H9 (cell line): ENCODE results near the gene ABLIM3. TPM values are rescaled to one million over a fixed set of nuclear protein-coding genes. Genes with fewer than 3 reads are reported as not detected.

Experiments
- DNase-seq: peaks from one replicate; pipeline ENCODE4 v3.0.0-alpha.2; 2017
- H2AFZ ChIP-seq: one replicate; pipeline ENCODE4 v1.6.1; 2013; ENCODE audit warnings: mild to moderate bottlenecking, low read length, control low read depth, moderate library complexity
- H2AK5ac ChIP-seq: 2 replicates; pipeline ENCODE4 v1.6.1; 2013; ENCODE audit warnings: low read length, control low read depth, mixed read lengths; ENCODE audit not compliant: insufficient read length
- H2BK120ac ChIP-seq: one replicate; pipeline ENCODE4 v1.6.1; 2013; ENCODE audit warnings: low read depth, mild to moderate bottlenecking, low read length, control low read depth, inconsistent platforms; ENCODE audit not compliant: poor library complexity, severe bottlenecking
- H2BK12ac ChIP-seq: 2 replicates; pipeline ENCODE4 v1.6.1; 2013; ENCODE audit warnings: low read length, control low read depth, mixed read lengths, low read depth; ENCODE audit not compliant: insufficient read length
- H2BK15ac ChIP-seq: 2 replicates; pipeline ENCODE4 v1.6.1; 2013; ENCODE audit warnings: low read depth, low read length, control low read depth
- H2BK20ac ChIP-seq: one replicate; pipeline ENCODE4 v1.6.1; 2013; ENCODE audit warnings: low read depth, mild to moderate bottlenecking, low read length, control low read depth, inconsistent platforms; ENCODE audit not compliant: poor library complexity, severe bottlenecking
- H2BK5ac ChIP-seq: 2 replicates; pipeline ENCODE4 v1.6.1; 2013; ENCODE audit warnings: low read length, control low read depth, mixed read lengths; ENCODE audit not compliant: insufficient read length
- H3K14ac ChIP-seq: 2 replicates; pipeline ENCODE4 v1.6.1; 2013; ENCODE audit warnings: low read length, control low read depth; ENCODE audit not compliant: insufficient read depth
- H3K18ac ChIP-seq: 2 replicates; pipeline ENCODE4 v1.6.1; 2013; ENCODE audit warnings: low read depth, mild to moderate bottlenecking, mixed read lengths, low read length, control low read depth; ENCODE audit not compliant: insufficient read length
- H3K23ac ChIP-seq: 2 replicates; pipeline ENCODE4 v1.6.1; 2013; ENCODE audit warnings: low read length, control low read depth, mixed read lengths, low read depth; ENCODE audit not compliant: insufficient read length
- H3K23me2 ChIP-seq: 2 replicates; pipeline ENCODE4 v1.6.1; 2013; ENCODE audit warnings: low read depth, mild to moderate bottlenecking, mixed read lengths, low read length, control low read depth; ENCODE audit not compliant: insufficient read length, poor library complexity, severe bottlenecking
- H3K27ac ChIP-seq: 2 replicates; pipeline ENCODE4 v1.5.1; 2013; ENCODE audit warnings: low read length, control low read depth, mixed read lengths, low read depth; ENCODE audit not compliant: insufficient read length
- H3K27me3 ChIP-seq: 2 replicates; pipeline ENCODE4 v1.6.1; 2013; ENCODE audit warnings: low read length, control low read depth, inconsistent platforms; ENCODE audit not compliant: insufficient read depth
- H3K4ac ChIP-seq: 2 replicates; pipeline ENCODE4 v1.6.1; 2013; ENCODE audit warnings: low read depth, mild to moderate bottlenecking, control low read depth, inconsistent platforms, low read length, moderate library complexity
- H3K4me1 ChIP-seq: 2 replicates; pipeline ENCODE4 v1.6.1; 2013; ENCODE audit warnings: low read length, control low read depth, inconsistent platforms; ENCODE audit not compliant: insufficient read depth
- H3K4me2 ChIP-seq: 2 replicates; pipeline ENCODE4 v1.6.1; 2013; ENCODE audit warnings: low read length, control low read depth, mixed read lengths; ENCODE audit not compliant: insufficient read length, insufficient read depth
- H3K56ac ChIP-seq: 2 replicates; pipeline ENCODE4 v1.6.1; 2013; ENCODE audit warnings: low read depth, mild to moderate bottlenecking, mixed read lengths, low read length, control low read depth; ENCODE audit not compliant: insufficient read length
- H3K79me1 ChIP-seq: 2 replicates; pipeline ENCODE4 v1.6.1; 2013; ENCODE audit warnings: low read depth, mild to moderate bottlenecking, moderate library complexity, low read length, control low read depth, inconsistent platforms; ENCODE audit not compliant: insufficient read depth, poor library complexity, severe bottlenecking
- H3K79me2 ChIP-seq: 2 replicates; pipeline ENCODE4 v1.6.1; 2013; ENCODE audit warnings: low read length, control low read depth, inconsistent platforms; ENCODE audit not compliant: insufficient read depth
- H3K9ac ChIP-seq: 2 replicates; pipeline ENCODE4 v1.6.1; 2013; ENCODE audit warnings: low read length, control low read depth, mixed read lengths; ENCODE audit not compliant: insufficient read length; ENCODE audit errors: extremely low read depth
- H3K9me3 ChIP-seq: one replicate; pipeline ENCODE4 v1.6.1; 2013; ENCODE audit warnings: low read depth, low read length, inconsistent platforms; ENCODE audit not compliant: control insufficient read depth
- H3T11ph ChIP-seq: one replicate; pipeline ENCODE4 v1.6.1; 2013; ENCODE audit warnings: mild to moderate bottlenecking, low read length, control low read depth, inconsistent platforms
- H4K20me1 ChIP-seq: one replicate; pipeline ENCODE4 v1.6.1; 2013; ENCODE audit not compliant: control insufficient read depth, insufficient read length, insufficient read depth
- H4K5ac ChIP-seq: 2 replicates; pipeline ENCODE4 v1.6.1; 2013; ENCODE audit warnings: low read depth, mild to moderate bottlenecking, mixed read lengths, low read length, control low read depth; ENCODE audit not compliant: insufficient read length
- H4K8ac ChIP-seq: replicated peaks from 2 replicates; pipeline ENCODE4 v1.6.1; 2013; ENCODE audit warnings: low read length, control low read depth, mixed read lengths, low read depth; ENCODE audit not compliant: insufficient read length
- H4K91ac ChIP-seq: 2 replicates; pipeline ENCODE4 v1.6.1; 2013; ENCODE audit warnings: low read depth, mild to moderate bottlenecking, moderate library complexity, mixed read lengths, low read length, control low read depth; ENCODE audit not compliant: insufficient read length
- H3K27ac Mint-ChIP-seq, 3 experiments: 2 replicates in 2 of 3; 3 replicates in 1 of 3; pipeline ENCODE4 v1.8.0; 2020 to 2021; ENCODE audit warnings: mixed read lengths in 3 of 3, mild to moderate bottlenecking in 1 of 3, moderate library complexity in 1 of 3
- H3K27me3 Mint-ChIP-seq: 2 replicates; pipeline ENCODE4 v1.8.0; 2021; ENCODE audit warnings: low read depth, mild to moderate bottlenecking, moderate library complexity, mixed read lengths
- H3K36me3 Mint-ChIP-seq, 3 experiments: 2 replicates in 2 of 3; 3 replicates in 1 of 3; pipeline ENCODE4 v1.8.0; 2020 to 2021; ENCODE audit warnings: low read depth in 3 of 3, mixed read lengths in 3 of 3; ENCODE audit not compliant: insufficient read depth in 1 of 3
- H3K4me1 Mint-ChIP-seq, 2 experiments: 2 replicates each; pipeline ENCODE4 v1.8.0; 2020; ENCODE audit warnings: mixed read lengths in 2 of 2
- H3K4me3 Mint-ChIP-seq, 2 experiments: 2 replicates in 1 of 2; 3 replicates in 1 of 2; pipeline ENCODE4 v1.8.0; 2020 to 2021; ENCODE audit warnings: mild to moderate bottlenecking in 2 of 2, mixed read lengths in 2 of 2, moderate library complexity in 1 of 2
- H3K9me3 Mint-ChIP-seq, 2 experiments: 2 replicates in 1 of 2; 3 replicates in 1 of 2; pipeline ENCODE4 v1.8.0; 2020; ENCODE audit warnings: mild to moderate bottlenecking in 2 of 2, mixed read lengths in 2 of 2, moderate library complexity in 1 of 2
- CTCF ChIP-seq: fragments of 200-600 bp; sonication (generic); conservative IDR thresholded peaks from 3 replicates; pipeline ENCODE4 v1.8.0; 2021; ENCODE audit warnings: antibody characterized with exemption, mild to moderate bottlenecking
- total RNA-seq: library from RNA; stranded (reverse); gene quantifications from 2 replicates; pipeline ENCODE4 v1.2.1, GENCODE V29; 2021

The ABLIM3 gene
- total RNA-seq, 1 experiment from 2014 or later, result 0.20 TPM

- Histone ChIP-seq H2BK20ac (no peak overlapping the region), H3K27ac (no peak overlapping the region), H3K9ac (no peak overlapping the region), H3K4ac (no peak overlapping the region), H2BK15ac (no peak overlapping the region), H2BK5ac (no peak overlapping the region), H3K23me2 (no peaks in the 10 kb centered on the region), H2BK120ac (no peak overlapping the region), H3K9me3 (no peaks in the 10 kb centered on the region), H3K27me3 (no peaks in the 10 kb centered on the region), H2AK5ac (no peak overlapping the region), H4K20me1 (no peaks in the 10 kb centered on the region), H3K14ac (no peak overlapping the region), H4K8ac (no peak overlapping the region), H3K4me2 (no peak overlapping the region), H3K23ac (no peak overlapping the region), H2AFZ (no peak overlapping the region), H3K18ac (no peak overlapping the region), H3K79me1 (no peaks in the 10 kb centered on the region), H4K91ac (no peak overlapping the region), H3T11ph (no peak overlapping the region), H3K4me1 (no peaks in the 10 kb centered on the region), H3K56ac (no peak overlapping the region), H4K5ac (no peak overlapping the region), H2BK12ac (no peak overlapping the region), H3K79me2 (no peaks in the 10 kb centered on the region)
- Mint-ChIP-seq H3K4me1 (no peaks in the 10 kb centered on the region), H3K9me3 (peaks cover 24 to 26% of the 10 kb centered on the region in 2 experiments), H3K36me3 (0 out of 7 replicates have a peak, but pooled peaks cover 0 to 8% (median 2%) of the 10 kb centered on the region in 3 experiments), H3K4me3 (no peak overlapping the region), H3K27me3 (peaks cover 3% of the 10 kb centered on the region), H3K27ac (no peak overlapping the region)
- no peak for TF ChIP-seq CTCF
- DNase-seq, result no peak
Observed at GRCh38 chr5:149100331-149100730, 41.0 kb upstream of the ABLIM3 start.
